ENCODE measurements around the gene POC1B.
A peak's percentile ranks its signal among the peaks of the same experiment; 100 is the strongest.

The POC1B gene

GRCh38 chr12:89542912-89543592 lies 17.2 kb upstream of the POC1B start:
- H3K27ac ChIP-seq (ENCODE audit: low read depth, low read length): no peak overlapping the region
- H3K56ac ChIP-seq (ENCODE audit: low read length): peak overlapping the region; percentile 25
- H2AK5ac ChIP-seq (ENCODE audit: low read length): no peak overlapping the region
- H4K5ac ChIP-seq (ENCODE audit: low read length): no peak overlapping the region
- H2BK15ac ChIP-seq (replicated peaks; ENCODE audit: low read depth): no peak overlapping the region
- WGBS (ENCODE audit: extremely low coverage, insufficient coverage, low lambda C conversion rate): no CpG with 5 or more reads among the region's 6 CpGs
- H2BK120ac ChIP-seq (ENCODE audit: low read depth, low read length): no peak overlapping the region
- H3K79me1 ChIP-seq (ENCODE audit: low read length): no peaks in the 10 kb centered on the region
- H3K4me1 ChIP-seq (ENCODE audit: control insufficient read depth, low read depth, low read length): peaks cover 3% of the 10 kb centered on the region
- H4K8ac ChIP-seq (ENCODE audit: low read depth, low read length): no peak overlapping the region
- H3K79me2 ChIP-seq (ENCODE audit: control insufficient read depth, insufficient read depth, low read length): no peaks in the 10 kb centered on the region
- peak; percentile 94 for DNase-seq
- H2BK5ac ChIP-seq (ENCODE audit: low read length): no peak overlapping the region
- no peaks in the 10 kb centered on the region for H3K27me3 ChIP-seq (ENCODE audit: insufficient read depth, low read length, poor library complexity)
- H3K23ac ChIP-seq (ENCODE audit: low read length): no peak overlapping the region
- no peak overlapping the region for H3K4ac ChIP-seq (ENCODE audit: low read depth, low read length)
- H3K9ac ChIP-seq (ENCODE audit: low read length): no peak overlapping the region
- no peak overlapping the region for H3K4me3 ChIP-seq (ENCODE audit: low read length)
- H3K36me3 ChIP-seq (ENCODE audit: control insufficient read depth, insufficient read depth, low read length): no peaks in the 10 kb centered on the region
- no peak overlapping the region for H3K18ac ChIP-seq (ENCODE audit: low read length)
- no peak overlapping the region for H3K4me2 ChIP-seq (ENCODE audit: low read length)

- Histone ChIP-seq H2AK5ac (ENCODE audit: low read length) (no peak overlapping the region), H3K56ac (ENCODE audit: low read length) (no peak overlapping the region), H4K8ac (ENCODE audit: low read depth, low read length) (no peak overlapping the region), H3K79me2 (ENCODE audit: control insufficient read depth, insufficient read depth, low read length) (no peaks in the 10 kb centered on the region), H3K36me3 (ENCODE audit: control insufficient read depth, insufficient read depth, low read length) (no peaks in the 10 kb centered on the region), H3K4me1 (ENCODE audit: control insufficient read depth, low read depth, low read length) (peaks cover 3% of the 10 kb centered on the region), H2BK5ac (ENCODE audit: low read length) (no peak overlapping the region), H4K5ac (ENCODE audit: low read length) (no peak overlapping the region), H3K9ac (ENCODE audit: low read length) (no peak overlapping the region), H2BK120ac (ENCODE audit: low read depth, low read length) (no peak overlapping the region), H3K4me2 (ENCODE audit: low read length) (no peak overlapping the region), H3K79me1 (ENCODE audit: low read length) (no peaks in the 10 kb centered on the region), H3K27me3 (ENCODE audit: insufficient read depth, low read length, poor library complexity) (no peaks in the 10 kb centered on the region), H3K27ac (ENCODE audit: low read depth, low read length) (no peak overlapping the region), H3K18ac (ENCODE audit: low read length) (no peak overlapping the region), H3K4ac (ENCODE audit: low read depth, low read length) (no peak overlapping the region), H2BK15ac (replicated peaks; ENCODE audit: low read depth) (no peak overlapping the region), H3K23ac (ENCODE audit: low read length) (no peak overlapping the region), H3K4me3 (ENCODE audit: low read length) (no peak overlapping the region)
- no peak for DNase-seq
- WGBS (ENCODE audit: extremely low coverage, insufficient coverage, low lambda C conversion rate): no CpG with 5 or more reads among the region's 2 CpGs
Observed at GRCh38 chr12:89542236-89542635, 16.4 kb upstream of the POC1B start.

GRCh38 chr12:89540586-89540985 lies 14.7 kb upstream of the POC1B start:
- Histone ChIP-seq H4K8ac (ENCODE audit: low read depth, low read length) (no peak overlapping the region), H3K4ac (ENCODE audit: low read depth, low read length) (no peak overlapping the region), H4K5ac (ENCODE audit: low read length) (no peak overlapping the region), H3K36me3 (ENCODE audit: control insufficient read depth, insufficient read depth, low read length) (no peaks in the 10 kb centered on the region), H2BK120ac (ENCODE audit: low read depth, low read length) (no peak overlapping the region), H3K4me2 (ENCODE audit: low read length) (no peak overlapping the region), H2BK5ac (ENCODE audit: low read length) (no peak overlapping the region), H3K27ac (ENCODE audit: low read depth, low read length) (no peak overlapping the region), H3K79me1 (ENCODE audit: low read length) (no peaks in the 10 kb centered on the region), H3K4me3 (ENCODE audit: low read length) (no peak overlapping the region), H2BK15ac (replicated peaks; ENCODE audit: low read depth) (no peak overlapping the region), H3K18ac (ENCODE audit: low read length) (no peak overlapping the region), H3K23ac (ENCODE audit: low read length) (no peak overlapping the region), H3K4me1 (ENCODE audit: control insufficient read depth, low read depth, low read length) (peaks cover 3% of the 10 kb centered on the region), H3K27me3 (ENCODE audit: insufficient read depth, low read length, poor library complexity) (no peaks in the 10 kb centered on the region), H3K9ac (ENCODE audit: low read length) (no peak overlapping the region), H2AK5ac (ENCODE audit: low read length) (no peak overlapping the region), H3K79me2 (ENCODE audit: control insufficient read depth, insufficient read depth, low read length) (no peaks in the 10 kb centered on the region), H3K56ac (ENCODE audit: low read length) (no peak overlapping the region)
- peak; percentile 53 for DNase-seq
- no CpG with 5 or more reads among the region's 3 CpGs for WGBS (ENCODE audit: extremely low coverage, insufficient coverage, low lambda C conversion rate)

GRCh38 chr12:89539426-89540223 lies 13.8 kb upstream of the POC1B start:
- WGBS (ENCODE audit: extremely low coverage, insufficient coverage, low lambda C conversion rate): no CpG with 5 or more reads among the region's 5 CpGs
- Histone ChIP-seq H3K79me1 (ENCODE audit: low read length) (no peaks in the 10 kb centered on the region), H3K9ac (ENCODE audit: low read length) (no peak overlapping the region)

GRCh38 chr12:89538897-89539296 lies 13.1 kb upstream of the POC1B start:
- H3K4me1 ChIP-seq (ENCODE audit: control insufficient read depth, low read depth, low read length): peaks cover 3% of the 10 kb centered on the region
- no peak overlapping the region for H3K4ac ChIP-seq (ENCODE audit: low read depth, low read length)
- H3K79me1 ChIP-seq (ENCODE audit: low read length): no peaks in the 10 kb centered on the region
- H3K4me2 ChIP-seq (ENCODE audit: low read length): no peak overlapping the region
- H2BK5ac ChIP-seq (ENCODE audit: low read length): no peak overlapping the region
- H3K36me3 ChIP-seq (ENCODE audit: control insufficient read depth, insufficient read depth, low read length): no peaks in the 10 kb centered on the region
- no peaks in the 10 kb centered on the region for H3K27me3 ChIP-seq (ENCODE audit: insufficient read depth, low read length, poor library complexity)
- no peak overlapping the region for H3K27ac ChIP-seq (ENCODE audit: low read depth, low read length)
- no peak overlapping the region for H3K9ac ChIP-seq (ENCODE audit: low read length)
- no peak overlapping the region for H4K5ac ChIP-seq (ENCODE audit: low read length)
- WGBS (ENCODE audit: extremely low coverage, insufficient coverage, low lambda C conversion rate): no CpG with 5 or more reads among the region's 4 CpGs
- no peak overlapping the region for H3K18ac ChIP-seq (ENCODE audit: low read length)
- H2BK15ac ChIP-seq (replicated peaks; ENCODE audit: low read depth): no peak overlapping the region
- H3K4me3 ChIP-seq (ENCODE audit: low read length): no peak overlapping the region
- no peak overlapping the region for H2BK120ac ChIP-seq (ENCODE audit: low read depth, low read length)
- H3K79me2 ChIP-seq (ENCODE audit: control insufficient read depth, insufficient read depth, low read length): no peaks in the 10 kb centered on the region
- H3K56ac ChIP-seq (ENCODE audit: low read length): no peak overlapping the region
- H4K8ac ChIP-seq (ENCODE audit: low read depth, low read length): no peak overlapping the region
- no peak for DNase-seq
- H3K23ac ChIP-seq (ENCODE audit: low read length): no peak overlapping the region
- no peak overlapping the region for H2AK5ac ChIP-seq (ENCODE audit: low read length)

More at GRCh38 chr12:89539426-89540223, 13.8 kb upstream of the POC1B start:
- Histone ChIP-seq H2AK5ac (ENCODE audit: low read length) (no peak overlapping the region), H3K27me3 (ENCODE audit: insufficient read depth, low read length, poor library complexity) (no peaks in the 10 kb centered on the region), H3K79me2 (ENCODE audit: control insufficient read depth, insufficient read depth, low read length) (no peaks in the 10 kb centered on the region), H3K23ac (ENCODE audit: low read length) (no peak overlapping the region), H3K4me2 (ENCODE audit: low read length) (no peak overlapping the region), H4K5ac (ENCODE audit: low read length) (no peak overlapping the region), H4K8ac (ENCODE audit: low read depth, low read length) (no peak overlapping the region), H3K18ac (ENCODE audit: low read length) (no peak overlapping the region), H2BK120ac (ENCODE audit: low read depth, low read length) (no peak overlapping the region), H3K36me3 (ENCODE audit: control insufficient read depth, insufficient read depth, low read length) (no peaks in the 10 kb centered on the region), H3K4me3 (ENCODE audit: low read length) (no peak overlapping the region), H3K4ac (ENCODE audit: low read depth, low read length) (no peak overlapping the region), H2BK5ac (ENCODE audit: low read length) (no peak overlapping the region), H2BK15ac (replicated peaks; ENCODE audit: low read depth) (no peak overlapping the region), H3K27ac (ENCODE audit: low read depth, low read length) (no peak overlapping the region), H3K4me1 (ENCODE audit: control insufficient read depth, low read depth, low read length) (peaks cover 3% of the 10 kb centered on the region), H3K56ac (ENCODE audit: low read length) (no peak overlapping the region)
- no peak for DNase-seq
